Aorta (tissue), 5 donors: Measurements from ENCODE around the gene DUSP15. TPM values are rescaled to one million over a fixed set of nuclear protein-coding genes. Genes with fewer than 3 reads are reported as not detected.

Source experiments
- ATAC-seq: fragments of 200-7000 bp; cut with Tn5 transposase; one replicate; pipeline ENCODE4 v1.9.1; 2022; ENCODE audit warnings: moderate library complexity; ENCODE audit not compliant: low FRiP score
- DNase-seq, 2 donors: peaks; one replicate each; pipeline ENCODE4 v3.0.0-alpha.2; 2020
- H3K27ac ChIP-seq, 2 donors: one replicate each; pipeline ENCODE4 v1.5.1; 2013; ENCODE audit warnings: low read length in 2 of 2, mild to moderate bottlenecking in 2 of 2, moderate library complexity in 2 of 2, control low read depth in 1 of 2, inconsistent platforms in 1 of 2, low read depth in 1 of 2
- H3K27me3 ChIP-seq, 2 donors: one replicate each; pipeline ENCODE4 v1.6.1; 2013; ENCODE audit warnings: control low read depth in 1 of 2, low read length in 1 of 2, mild to moderate bottlenecking in 1 of 2, moderate library complexity in 1 of 2; ENCODE audit not compliant: insufficient read depth in 2 of 2, control insufficient read depth in 1 of 2
- H3K36me3 ChIP-seq, 2 donors: one replicate each; pipeline ENCODE4 v1.6.1; 2013; ENCODE audit warnings: control low read depth in 1 of 2, low read length in 1 of 2, mild to moderate bottlenecking in 1 of 2; ENCODE audit not compliant: insufficient read depth in 2 of 2, control insufficient read depth in 1 of 2
- H3K4me1 ChIP-seq, 2 donors: one replicate each; pipeline ENCODE4 v1.6.1; 2013; ENCODE audit warnings: low read length in 2 of 2, control low read depth in 1 of 2, mild to moderate bottlenecking in 1 of 2, moderate library complexity in 1 of 2; ENCODE audit not compliant: insufficient read depth in 2 of 2, control insufficient read depth in 1 of 2
- H3K4me3 ChIP-seq, 2 donors: one replicate each; pipeline ENCODE4 v1.5.1; 2013; ENCODE audit warnings: low read length in 2 of 2, control low read depth in 1 of 2, mild to moderate bottlenecking in 1 of 2
- H3K9me3 ChIP-seq: one replicate; pipeline ENCODE4 v1.6.1; 2013; ENCODE audit warnings: mild to moderate bottlenecking, low read length; ENCODE audit not compliant: control insufficient read depth
- WGBS, 2 donors: extraction: QIAGEN DNeasy Blood & Tissue Kit; methylation state at CpG; one replicate each; pipeline ENCODE4 v1.1.7; 2013; 5-methylcytosine and 5-hydroxymethylcytosine counted together
- intact Hi-C, 2 donors: fragments of 100-400 bp; cut with DNase I; formaldehyde crosslinking; loops; one replicate each; pipeline versions ENCODE4 v1.14.2 to v1.15.0; 2022
- polyA plus RNA-seq, 2 donors: library from polyadenylated mRNA; stranded (reverse); fragments of 200-250 nt; gene quantifications; one replicate each; pipeline ENCODE4 v1.2.3, GENCODE V29; 2013
- total RNA-seq, 2 donors: library from RNA; stranded (reverse); fragmentation: NEBNext Ultra II Directional; extraction: Animal tissue kit (Norgen Biotek cat#: 25700); gene quantifications; one replicate each; pipeline ENCODE4 v1.2.1, GENCODE V29; 2021
- donor health status: healthy with polysubstance abuse.
- donor health status: Bipolar disorder and iron deficiency.
- donor health status: DM: no; HTN: no; CAD: no.
- donor health status: DM: no; HTN: no; CAD: no.
- donor health status: DM: yes; HTN: yes; CAD: no.

DUSP15 gene
- total and polyA plus RNA-seq, 4 donors = 2.4 to 31.7 (median 3.7) TPM

DNA sequence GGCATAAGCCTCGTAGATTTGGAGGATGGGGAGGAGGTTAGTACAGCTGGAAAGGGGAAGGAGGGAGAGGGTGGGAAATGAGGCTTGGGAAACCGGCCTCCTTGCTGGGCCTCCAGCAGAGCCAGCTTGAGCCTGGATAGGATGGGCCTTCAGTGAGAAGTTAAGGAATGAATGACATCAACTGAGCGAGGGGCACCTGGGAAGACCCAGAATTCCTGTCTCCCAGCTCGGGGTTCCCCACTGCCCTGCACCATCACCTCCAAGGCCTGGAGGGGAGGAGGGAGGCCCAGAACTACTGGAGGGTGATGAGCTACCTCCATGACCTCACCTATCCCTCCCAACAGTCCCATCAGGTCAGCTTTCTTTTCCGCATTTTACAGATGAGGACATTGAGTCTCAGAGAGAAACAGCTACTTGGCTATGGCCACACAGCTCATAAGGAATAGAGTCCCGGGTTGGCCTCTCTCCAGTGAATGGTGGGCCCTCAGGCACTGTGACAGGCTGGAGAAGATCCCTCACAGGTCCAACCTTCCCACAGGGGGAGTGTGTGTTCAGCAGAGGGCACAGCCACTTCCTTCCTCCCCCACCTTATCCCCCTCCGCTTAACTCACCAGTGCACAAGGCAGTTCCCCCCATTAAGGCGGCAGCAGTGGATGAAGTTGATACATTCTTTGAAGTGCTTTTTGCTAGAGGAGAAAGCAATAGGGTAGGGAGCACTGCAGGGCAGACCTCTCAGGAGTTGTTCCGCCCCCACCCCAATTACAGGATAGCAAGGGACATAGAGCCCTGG, 6.8 kb downstream of the DUSP15 start:
- no peaks in the 10 kb centered on the region for H3K36me3 ChIP-seq
- 95% methylated on average over 9 of the region's 9 CpGs for WGBS, 2 donors
- H3K4me3 ChIP-seq = no peak overlapping the region
- no peaks in the 10 kb centered on the region for H3K9me3 ChIP-seq
- no peak for ATAC-seq
- intact Hi-C loops = no loop called here
- no peak overlapping the region for H3K27ac ChIP-seq
- H3K4me1 ChIP-seq = no peaks in the 10 kb centered on the region
- no peak for DNase-seq
- H3K27me3 ChIP-seq = no peaks in the 10 kb centered on the region

DNA sequence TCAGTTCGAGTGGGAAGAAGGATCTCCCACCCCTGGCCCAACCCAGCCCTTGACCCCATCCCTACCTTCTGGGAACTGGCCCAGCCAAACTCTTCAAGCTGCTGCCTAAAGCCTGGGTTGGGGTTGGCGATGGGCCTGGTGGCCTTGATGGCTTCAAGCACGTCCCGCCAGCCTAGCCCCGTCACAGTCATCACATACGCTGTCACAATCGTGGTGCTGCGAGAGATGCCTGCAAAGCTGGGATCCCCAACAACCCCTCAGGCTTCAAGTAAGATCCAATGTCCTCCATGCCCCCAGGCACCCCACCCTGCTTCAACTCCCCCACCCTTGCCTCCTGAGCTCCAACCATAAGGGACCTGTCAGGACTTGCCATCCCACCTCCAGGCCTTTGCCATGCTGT, 7.8 kb downstream of the DUSP15 start:
- H3K27ac ChIP-seq = no peak overlapping the region
- ATAC-seq = no peak
- no peaks in the 10 kb centered on the region for H3K9me3 ChIP-seq
- intact Hi-C loops = no loop called here
- H3K4me3 ChIP-seq = no peak overlapping the region
- WGBS, 2 donors = 91 to 94% methylated on average over 8 of the region's 8 CpGs
- no peaks in the 10 kb centered on the region for H3K27me3 ChIP-seq
- H3K4me1 ChIP-seq = no peaks in the 10 kb centered on the region
- no peak for DNase-seq
- H3K36me3 ChIP-seq = no peaks in the 10 kb centered on the region

DNA sequence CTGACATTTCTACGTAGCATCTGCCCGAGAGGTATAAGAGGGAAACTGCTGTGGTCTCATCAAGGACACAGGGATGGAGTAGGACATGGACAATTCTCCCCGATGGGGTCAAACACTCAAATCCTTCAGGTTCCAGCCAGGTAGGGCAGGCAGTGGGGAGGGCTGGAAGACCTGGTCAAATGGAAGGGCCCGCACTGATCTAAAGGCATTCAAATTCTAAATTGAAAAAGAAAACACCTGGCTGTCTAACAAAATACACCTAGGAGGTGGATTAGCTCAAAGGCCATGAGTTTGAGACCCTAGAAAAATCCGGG, 8.2 kb downstream of the DUSP15 start:
- Histone ChIP-seq H3K4me3 (no peak overlapping the region), H3K36me3 (no peaks in the 10 kb centered on the region), H3K27ac (no peak overlapping the region), H3K9me3 (no peaks in the 10 kb centered on the region), H3K27me3 (no peaks in the 10 kb centered on the region), H3K4me1 (no peaks in the 10 kb centered on the region)
- 93 to 95% methylated on average over 5 of the region's 5 CpGs for WGBS, 2 donors
- ATAC-seq (no peak), DNase-seq (no peak)
- intact Hi-C loops = no loop called here

GRCh38 chr20:31861385-31862156, 8.8 kb downstream of the DUSP15 start:
- 11 to 15% methylated on average over 48 to 60 of the region's 60 CpGs for WGBS, 2 donors
- peak in 1 of 2 donors; percentile 89 for DNase-seq
- H3K4me3 ChIP-seq = no peak overlapping the region
- no peaks in the 10 kb centered on the region for H3K9me3 ChIP-seq
- intact Hi-C loops = no loop called here
- no peaks in the 10 kb centered on the region for H3K27me3 ChIP-seq
- no peaks in the 10 kb centered on the region for H3K4me1 ChIP-seq
- no peak overlapping the region for H3K27ac ChIP-seq
- peak; percentile 40 for ATAC-seq
- H3K36me3 ChIP-seq = no peaks in the 10 kb centered on the region

DNA sequence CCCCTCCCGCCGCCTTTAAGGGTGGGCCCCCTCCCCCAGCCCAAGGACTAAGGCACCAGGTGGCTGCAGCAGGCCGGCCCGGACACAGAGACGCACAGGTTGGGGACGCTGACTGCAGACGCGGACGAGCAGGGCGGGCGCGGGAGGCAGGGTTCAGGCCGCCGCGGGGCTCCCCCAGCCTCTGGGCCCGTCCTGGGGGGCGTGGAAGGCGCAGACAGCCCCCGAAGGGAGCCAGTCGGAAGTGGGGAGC, 9.3 kb downstream of the DUSP15 start:
- Histone ChIP-seq H3K4me3 (no peak overlapping the region), H3K36me3 (no peaks in the 10 kb centered on the region), H3K9me3 (no peaks in the 10 kb centered on the region), H3K27ac (no peak overlapping the region), H3K4me1 (no peaks in the 10 kb centered on the region), H3K27me3 (no peaks in the 10 kb centered on the region)
- intact Hi-C loops = no loop called here
- ATAC-seq (peak; percentile 13), DNase-seq (peak; percentile 51 to 76)
- WGBS, 2 donors = 2 to 4% methylated on average over 20 of the region's 20 CpGs

DNA sequence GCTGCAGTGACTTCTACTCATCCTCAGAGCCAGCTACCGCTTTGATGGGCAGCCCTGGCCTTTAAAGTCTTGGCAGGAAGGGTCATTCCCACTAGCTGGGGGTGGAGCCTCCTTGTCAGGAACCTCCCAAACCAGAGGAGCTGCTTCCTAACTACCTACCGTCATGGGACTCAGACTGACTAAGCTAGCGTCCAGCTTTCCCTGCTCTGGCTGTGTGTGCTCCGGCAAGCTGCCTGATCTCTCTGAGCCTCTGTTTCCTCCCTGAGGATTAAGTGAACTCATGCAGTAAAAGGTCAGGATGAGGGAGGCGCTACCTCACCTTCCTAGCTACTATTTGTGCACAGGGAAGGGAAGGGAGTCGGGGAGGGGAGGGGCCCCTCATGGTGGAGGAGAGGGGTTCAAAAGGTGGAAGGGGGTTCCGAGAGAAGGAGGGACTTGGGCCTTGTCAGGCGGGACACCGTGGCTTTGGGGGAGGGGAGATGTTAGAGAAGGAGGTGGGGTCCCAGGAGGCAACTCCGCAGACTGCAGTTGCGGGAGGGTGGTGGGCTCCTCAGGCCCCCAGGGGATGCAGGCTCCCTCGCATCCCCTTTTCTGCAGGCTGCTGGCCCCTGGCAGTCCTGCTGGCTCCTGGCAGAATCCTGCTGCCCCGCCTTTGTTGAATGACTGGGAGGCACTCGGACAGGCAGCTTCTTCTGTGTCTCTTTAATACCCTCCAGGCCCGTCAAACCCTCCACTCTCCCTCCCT, 9.8 kb downstream of the DUSP15 start:
- intact Hi-C loops = no loop called here
- H3K4me3 ChIP-seq = no peak overlapping the region
- 24 to 25% methylated on average over 14 to 15 of the region's 15 CpGs for WGBS, 2 donors
- ATAC-seq (peak; percentile 8), DNase-seq (peak; percentile 61 to 75)
- H3K36me3 ChIP-seq = no peaks in the 10 kb centered on the region
- H3K27me3 ChIP-seq = no peaks in the 10 kb centered on the region
- H3K9me3 ChIP-seq = no peaks in the 10 kb centered on the region
- no peaks in the 10 kb centered on the region for H3K4me1 ChIP-seq
- no peak overlapping the region for H3K27ac ChIP-seq

DNA sequence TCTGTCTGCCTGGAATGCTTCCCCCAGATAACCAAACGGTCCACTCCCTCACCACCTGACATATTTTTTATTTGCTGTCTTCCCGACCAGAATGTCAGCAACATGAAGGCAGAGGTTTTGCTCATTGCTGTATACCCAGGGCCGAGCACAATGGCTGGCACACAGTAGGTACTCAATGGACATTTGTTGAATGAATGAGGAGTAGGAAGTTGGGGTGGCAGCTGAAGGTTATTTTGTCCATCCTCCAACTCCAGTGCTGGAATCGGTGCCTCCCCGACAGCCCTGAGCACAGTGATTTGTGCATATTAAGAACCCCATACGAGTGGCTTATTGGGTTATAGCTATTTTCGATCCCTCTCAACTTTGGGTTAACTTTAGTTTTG, 10.3 kb downstream of the DUSP15 start:
- DNase-seq = no peak
- WGBS, 2 donors = 56 to 63% methylated on average over 7 of the region's 7 CpGs
- intact Hi-C loops = loop anchor here in 1 of 2 donors (10.0 kb wide), 1 partner anchor 175 kb away; no protein-coding TSS in a partner anchor
- Histone ChIP-seq H3K27ac (no peak overlapping the region), H3K4me3 (no peak overlapping the region), H3K27me3 (no peaks in the 10 kb centered on the region), H3K36me3 (no peaks in the 10 kb centered on the region), H3K4me1 (no peaks in the 10 kb centered on the region), H3K9me3 (no peaks in the 10 kb centered on the region)
- ATAC-seq = no peak

GRCh38 chr20:31859266-31859997, 10.9 kb downstream of the DUSP15 start:
- no peaks in the 10 kb centered on the region for H3K4me1 ChIP-seq
- intact Hi-C loops = loop anchor here in 1 of 2 donors (10.0 kb wide), 1 partner anchor 175 kb away; no protein-coding TSS in a partner anchor
- ATAC-seq (no peak), DNase-seq (peak; percentile 24 to 40)
- no peak overlapping the region for H3K27ac ChIP-seq
- no peaks in the 10 kb centered on the region for H3K27me3 ChIP-seq
- WGBS, 2 donors = 90 to 93% methylated on average over 5 of the region's 5 CpGs
- H3K36me3 ChIP-seq = no peaks in the 10 kb centered on the region
- H3K4me3 ChIP-seq = no peak overlapping the region
- H3K9me3 ChIP-seq = no peaks in the 10 kb centered on the region
